Gastrocnemius medialis (tissue), 4 donors: ENCODE data around the gene CCDC197.

ENCODE experiments used
- CTCF ChIP-seq, 5 experiments: fragments of 450-650 bp in 3 of 5; fragments of 200-600 bp in 2 of 5; sonication (generic) in 2 of 5; IDR thresholded peaks in 4 of 5; conservative IDR thresholded peaks in 1 of 5; 1 replicate in 4 of 5; 2 replicates in 1 of 5; pipeline ENCODE4 v1.5.1; 2016 to 2019; ENCODE audit warnings: antibody characterized with exemption in 5 of 5, mild to moderate bottlenecking in 3 of 5, moderate library complexity in 3 of 5
- POLR2A ChIP-seq, 2 donors: fragments of 450-650 bp; IDR thresholded peaks; one replicate each; pipeline ENCODE4 v1.6.1; 2017; ENCODE audit warnings: antibody characterized with exemption in 2 of 2, mild to moderate bottlenecking in 2 of 2, moderate library complexity in 2 of 2

DNA sequence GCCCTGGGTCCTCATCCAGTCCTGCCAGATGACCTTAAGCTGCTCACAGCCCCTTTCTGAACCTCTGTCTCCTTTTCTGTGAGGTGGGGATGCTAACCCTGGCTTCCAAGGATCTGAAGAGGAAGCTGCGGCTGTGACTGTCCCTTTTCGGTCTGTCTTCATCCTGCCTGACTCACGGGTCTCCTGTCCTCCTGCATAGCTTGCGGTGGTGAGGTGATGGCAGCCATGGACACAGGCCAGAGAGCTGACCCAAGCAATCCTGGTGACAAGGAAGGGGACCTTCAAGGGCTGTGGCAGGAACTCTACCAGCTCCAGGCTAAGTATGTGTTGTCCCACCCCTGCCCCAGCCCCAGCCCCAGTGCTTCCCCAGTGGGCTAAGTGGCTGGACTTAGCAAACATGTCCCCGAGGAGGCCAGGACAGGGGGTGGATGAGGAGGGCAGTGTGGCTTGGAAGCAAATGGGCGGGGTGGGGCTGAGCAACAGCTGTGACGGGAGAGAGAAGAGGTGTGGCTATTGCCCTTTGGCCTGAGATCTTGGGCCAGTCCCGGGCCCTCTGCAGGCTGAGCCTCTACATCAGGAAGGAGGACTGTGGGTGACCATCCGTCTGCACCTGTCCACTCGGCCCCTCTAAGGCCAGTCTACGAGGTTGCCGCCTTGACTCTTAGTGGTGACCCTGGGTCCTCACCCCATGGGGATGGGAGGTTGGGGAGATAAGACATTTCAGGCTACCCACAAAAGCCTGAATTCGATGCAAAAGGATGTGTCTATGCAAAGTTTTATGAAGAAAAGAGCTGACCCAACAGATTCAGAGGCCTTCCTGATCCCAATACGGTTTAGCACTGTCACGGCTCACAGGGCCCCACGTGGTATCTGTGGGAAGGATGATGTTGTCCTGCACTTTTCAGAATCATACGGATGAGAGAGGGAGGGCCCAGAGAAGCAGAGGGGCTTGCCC, 1.1 kb downstream of the CCDC197 start:
- no peak for TF ChIP-seq CTCF (IDR thresholded peaks at IDR 0.05 in 4 of 5, conservative IDR thresholded peaks at IDR 0.05 in 1 of 5)
- peak in 1 of 2 donors; percentile 30 for TF ChIP-seq POLR2A (IDR thresholded peaks at IDR 0.05)
